ENCODE results near the gene ANKRD49.

Gene ANKRD49

GRCh38 chr11:94525546-94526324 lies 32.0 kb downstream of the ANKRD49 start:
- no CpG with 5 or more reads among the region's 5 CpGs for WGBS (ENCODE audit: insufficient coverage, insufficient read length)
- no peaks in the 10 kb centered on the region for H3K36me3 ChIP-seq (ENCODE audit: control insufficient read depth, insufficient read depth, low read length)
- H3K27me3 ChIP-seq (ENCODE audit: control insufficient read depth, insufficient read depth, low read length), result no peaks in the 10 kb centered on the region
- H3K4me3 ChIP-seq (ENCODE audit: low read length), result no peak overlapping the region
- no peaks in the 10 kb centered on the region for H3K4me1 ChIP-seq (ENCODE audit: control insufficient read depth, insufficient read depth, low read length)
- no peak for DNase-seq (ENCODE audit: low read depth, low spot score)
- no peak overlapping the region for H3K27ac ChIP-seq (ENCODE audit: low read length)
- no peaks in the 10 kb centered on the region for H3K9me3 ChIP-seq (ENCODE audit: control insufficient read depth, insufficient read depth, low read length)

DNA sequence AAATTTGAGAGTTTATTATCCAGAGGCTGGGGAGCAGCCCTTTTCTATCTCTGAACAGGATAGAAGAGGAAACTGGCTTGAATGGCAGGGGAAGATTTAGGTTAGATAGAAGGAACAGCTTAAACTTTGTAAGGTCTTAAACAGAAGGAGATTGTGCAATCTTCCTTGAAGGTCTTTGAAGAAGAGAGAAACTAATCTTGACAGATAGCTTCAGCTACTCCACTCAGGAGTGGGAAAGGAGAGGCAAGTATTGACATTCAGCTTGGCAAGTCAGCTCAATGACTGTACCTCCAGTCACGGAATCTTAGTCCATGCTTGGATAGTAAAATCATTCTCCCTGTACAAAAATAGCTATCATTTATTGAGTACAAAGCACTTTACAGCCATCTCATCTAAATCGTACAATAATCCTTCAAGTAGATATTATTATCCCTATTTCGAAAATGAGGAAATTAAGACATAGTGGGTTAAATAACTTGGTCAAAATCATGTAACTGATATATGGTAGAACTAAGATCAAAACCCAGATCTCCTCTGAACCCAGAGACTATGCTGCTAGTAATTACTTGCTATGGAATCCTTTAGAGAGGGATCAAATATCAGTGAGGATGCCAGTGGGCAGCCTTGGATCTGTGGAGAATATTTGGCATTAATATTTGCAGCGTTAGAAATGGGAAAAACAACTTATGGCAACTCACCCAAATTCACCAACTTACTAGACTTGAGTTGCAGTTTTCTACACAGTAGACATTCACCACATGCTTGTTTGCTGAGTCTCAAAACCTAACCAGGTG lies 33.1 kb downstream of the ANKRD49 start:
- Histone ChIP-seq H3K27me3 (ENCODE audit: control insufficient read depth, insufficient read depth, low read length) (no peaks in the 10 kb centered on the region), H3K9me3 (ENCODE audit: control insufficient read depth, insufficient read depth, low read length) (no peaks in the 10 kb centered on the region), H3K36me3 (ENCODE audit: control insufficient read depth, insufficient read depth, low read length) (no peaks in the 10 kb centered on the region), H3K4me3 (ENCODE audit: low read length) (no peak overlapping the region), H3K4me1 (ENCODE audit: control insufficient read depth, insufficient read depth, low read length) (no peaks in the 10 kb centered on the region), H3K27ac (ENCODE audit: low read length) (no peak overlapping the region)
- no CpG with 5 or more reads among the region's 4 CpGs for WGBS (ENCODE audit: insufficient coverage, insufficient read length)
- DNase-seq (ENCODE audit: low read depth, low spot score), result no peak

DNA sequence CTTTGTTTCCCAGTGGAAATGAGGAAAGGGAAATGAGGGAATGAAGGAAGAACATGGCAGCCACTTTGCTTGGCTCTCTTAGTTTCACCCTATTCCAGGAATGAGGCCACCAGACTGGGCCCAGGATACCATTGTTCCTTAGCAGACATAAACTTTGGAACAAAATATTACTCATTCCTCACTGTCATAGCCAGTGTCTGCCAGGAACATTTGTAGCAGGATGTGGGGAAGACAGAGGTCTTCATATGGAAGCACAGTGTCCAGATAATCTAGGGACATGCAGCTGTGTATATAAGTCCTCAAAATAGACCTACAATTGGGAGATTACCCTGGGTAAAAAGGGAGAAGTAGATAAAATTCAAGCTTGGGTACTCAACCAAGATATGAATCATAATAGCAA lies 34.8 kb downstream of the ANKRD49 start:
- no peaks in the 10 kb centered on the region for H3K27me3 ChIP-seq (ENCODE audit: control insufficient read depth, insufficient read depth, low read length)
- DNase-seq (ENCODE audit: low read depth, low spot score), result no peak
- no peaks in the 10 kb centered on the region for H3K36me3 ChIP-seq (ENCODE audit: control insufficient read depth, insufficient read depth, low read length)
- H3K27ac ChIP-seq (ENCODE audit: low read length), result no peak overlapping the region
- no peaks in the 10 kb centered on the region for H3K9me3 ChIP-seq (ENCODE audit: control insufficient read depth, insufficient read depth, low read length)
- no peak overlapping the region for H3K4me3 ChIP-seq (ENCODE audit: low read length)
- no peaks in the 10 kb centered on the region for H3K4me1 ChIP-seq (ENCODE audit: control insufficient read depth, insufficient read depth, low read length)

DNA sequence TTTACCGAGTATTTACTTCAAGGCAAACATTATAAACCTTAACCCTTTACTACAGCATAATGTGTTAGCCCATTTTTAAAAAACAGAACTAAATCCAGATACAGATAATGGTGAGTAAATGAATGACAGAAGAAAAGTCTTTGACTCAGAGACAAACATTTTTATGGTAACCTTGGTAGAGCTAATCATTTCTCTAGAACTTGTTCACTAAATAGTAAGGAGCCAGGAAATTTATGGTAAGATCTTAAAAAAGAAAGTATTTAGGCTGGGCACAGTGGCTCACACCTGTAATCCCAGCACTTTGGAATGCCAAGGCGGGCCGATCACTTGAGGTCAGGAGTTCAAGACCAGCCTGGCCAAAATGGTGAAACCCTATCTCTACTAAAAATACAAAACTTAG lies 38.4 kb downstream of the ANKRD49 start:
- no peak for DNase-seq (ENCODE audit: low read depth, low spot score)
- Histone ChIP-seq H3K27ac (ENCODE audit: low read length) (no peak overlapping the region), H3K4me1 (ENCODE audit: control insufficient read depth, insufficient read depth, low read length) (no peaks in the 10 kb centered on the region), H3K36me3 (ENCODE audit: control insufficient read depth, insufficient read depth, low read length) (no peaks in the 10 kb centered on the region), H3K9me3 (ENCODE audit: control insufficient read depth, insufficient read depth, low read length) (no peaks in the 10 kb centered on the region), H3K4me3 (ENCODE audit: low read length) (no peak overlapping the region), H3K27me3 (ENCODE audit: control insufficient read depth, insufficient read depth, low read length) (no peaks in the 10 kb centered on the region)
- no CpG with 5 or more reads among the region's 3 CpGs for WGBS (ENCODE audit: insufficient coverage, insufficient read length)

DNA sequence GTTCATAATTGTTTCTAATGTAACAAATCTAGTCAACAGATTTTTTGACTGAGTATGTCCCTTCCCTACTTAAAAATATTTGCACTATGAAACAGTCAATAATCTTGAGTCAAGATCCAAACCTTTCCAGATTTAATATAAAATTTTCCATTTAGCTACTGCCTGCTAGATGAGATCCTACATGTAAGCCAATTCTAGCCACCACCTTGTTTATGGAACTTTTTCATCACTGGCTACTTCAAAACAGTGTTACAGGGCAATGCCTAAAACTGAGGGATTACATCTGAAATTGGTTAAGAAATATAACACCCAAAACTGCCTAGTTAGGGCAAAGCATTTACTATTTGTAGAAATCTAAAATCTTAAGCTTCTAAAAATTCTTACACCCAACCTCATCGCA lies 39.4 kb downstream of the ANKRD49 start:
- no peaks in the 10 kb centered on the region for H3K9me3 ChIP-seq (ENCODE audit: control insufficient read depth, insufficient read depth, low read length)
- DNase-seq (ENCODE audit: low read depth, low spot score), result no peak
- H3K36me3 ChIP-seq (ENCODE audit: control insufficient read depth, insufficient read depth, low read length), result no peaks in the 10 kb centered on the region
- H3K27me3 ChIP-seq (ENCODE audit: control insufficient read depth, insufficient read depth, low read length), result no peaks in the 10 kb centered on the region
- H3K4me3 ChIP-seq (ENCODE audit: low read length), result no peak overlapping the region
- WGBS (ENCODE audit: insufficient coverage, insufficient read length), result no CpG with 5 or more reads among the region's 1 CpG
- H3K4me1 ChIP-seq (ENCODE audit: control insufficient read depth, insufficient read depth, low read length), result no peaks in the 10 kb centered on the region
- no peak overlapping the region for H3K27ac ChIP-seq (ENCODE audit: low read length)

DNA sequence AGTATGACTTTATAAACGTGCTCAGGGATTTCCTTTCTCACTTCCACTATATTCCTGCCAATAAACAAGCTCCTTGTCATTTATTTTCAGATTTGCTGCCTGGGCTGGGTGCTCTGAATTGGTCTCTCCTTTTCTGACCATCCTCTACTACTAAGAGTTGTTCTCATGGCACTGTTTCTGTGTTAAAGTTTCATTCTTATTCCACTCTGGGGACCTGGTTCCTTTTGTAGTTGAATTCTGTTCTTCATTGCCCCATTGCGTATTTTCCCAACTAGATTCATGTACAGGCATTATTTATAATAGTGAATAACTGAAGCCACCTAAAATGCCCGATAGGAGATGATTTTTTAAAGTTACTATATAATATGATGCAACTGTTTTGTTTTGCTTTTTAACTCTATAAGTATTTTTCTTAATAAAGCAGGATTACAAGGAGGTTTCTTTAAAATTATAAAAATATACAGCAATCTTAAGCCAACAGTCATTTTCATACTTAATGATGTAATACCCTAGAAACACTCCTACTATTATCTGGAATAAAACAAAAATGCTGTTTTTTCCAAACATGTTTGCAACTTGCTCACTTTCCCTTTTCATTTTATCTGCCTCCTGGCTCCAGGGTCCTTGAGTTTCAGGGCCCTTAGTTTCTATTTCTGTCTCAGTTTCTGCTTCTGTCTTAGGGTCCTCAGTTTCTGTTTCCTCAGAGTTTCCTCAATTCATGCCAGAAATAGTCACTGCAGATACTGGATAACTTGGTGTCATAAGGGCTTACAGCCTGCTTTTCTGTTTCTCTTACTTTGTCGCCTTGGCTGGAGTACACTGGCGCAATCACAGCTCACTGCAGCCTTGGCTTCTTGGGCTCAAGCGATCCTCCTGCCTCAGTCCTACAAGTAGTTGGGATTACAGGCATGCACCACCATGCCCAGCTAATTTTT lies 40.2 kb downstream of the ANKRD49 start:
- Histone ChIP-seq H3K4me1 (ENCODE audit: control insufficient read depth, insufficient read depth, low read length) (no peaks in the 10 kb centered on the region), H3K4me3 (ENCODE audit: low read length) (no peak overlapping the region), H3K9me3 (ENCODE audit: control insufficient read depth, insufficient read depth, low read length) (no peaks in the 10 kb centered on the region), H3K27me3 (ENCODE audit: control insufficient read depth, insufficient read depth, low read length) (no peaks in the 10 kb centered on the region), H3K27ac (ENCODE audit: low read length) (no peak overlapping the region), H3K36me3 (ENCODE audit: control insufficient read depth, insufficient read depth, low read length) (no peaks in the 10 kb centered on the region)
- no CpG with 5 or more reads among the region's 6 CpGs for WGBS (ENCODE audit: insufficient coverage, insufficient read length)
- no peak for DNase-seq (ENCODE audit: low read depth, low spot score)

DNA sequence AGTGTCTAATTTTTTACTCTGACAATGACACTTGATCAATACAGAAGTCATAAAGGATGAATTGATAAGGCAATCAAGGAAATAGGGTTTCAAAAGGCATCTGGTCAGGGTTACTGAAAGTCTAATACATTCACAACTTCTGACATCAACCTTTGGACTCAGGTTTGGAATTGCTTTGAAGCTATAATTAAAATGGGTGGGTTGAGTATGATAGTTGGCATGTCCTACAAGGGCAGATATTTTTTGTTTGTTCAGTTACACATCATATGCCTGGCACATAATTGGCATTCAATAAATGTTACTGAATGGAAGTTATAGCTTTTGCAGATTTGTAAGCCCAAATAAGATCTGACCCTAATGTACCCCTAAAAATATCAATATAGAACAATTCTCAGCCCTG lies 42.6 kb downstream of the ANKRD49 start:
- H3K9me3 ChIP-seq (ENCODE audit: control insufficient read depth, insufficient read depth, low read length), result no peaks in the 10 kb centered on the region
- no peak overlapping the region for H3K27ac ChIP-seq (ENCODE audit: low read length)
- H3K4me3 ChIP-seq (ENCODE audit: low read length), result no peak overlapping the region
- no peaks in the 10 kb centered on the region for H3K4me1 ChIP-seq (ENCODE audit: control insufficient read depth, insufficient read depth, low read length)
- H3K36me3 ChIP-seq (ENCODE audit: control insufficient read depth, insufficient read depth, low read length), result no peaks in the 10 kb centered on the region
- no peak for DNase-seq (ENCODE audit: low read depth, low spot score)
- H3K27me3 ChIP-seq (ENCODE audit: control insufficient read depth, insufficient read depth, low read length), result no peaks in the 10 kb centered on the region

GRCh38 chr11:94537031-94537600 lies 43.3 kb downstream of the ANKRD49 start:
- DNase-seq (ENCODE audit: low read depth, low spot score), result no peak
- Histone ChIP-seq H3K27ac (ENCODE audit: low read length) (no peak overlapping the region), H3K27me3 (ENCODE audit: control insufficient read depth, insufficient read depth, low read length) (no peaks in the 10 kb centered on the region), H3K9me3 (ENCODE audit: control insufficient read depth, insufficient read depth, low read length) (no peaks in the 10 kb centered on the region), H3K4me1 (ENCODE audit: control insufficient read depth, insufficient read depth, low read length) (no peaks in the 10 kb centered on the region), H3K4me3 (ENCODE audit: low read length) (no peak overlapping the region), H3K36me3 (ENCODE audit: control insufficient read depth, insufficient read depth, low read length) (no peaks in the 10 kb centered on the region)
- WGBS (ENCODE audit: insufficient coverage, insufficient read length), result no CpG with 5 or more reads among the region's 3 CpGs

- no peaks in the 10 kb centered on the region for H3K4me1 ChIP-seq (ENCODE audit: control insufficient read depth, insufficient read depth, low read length)
- WGBS (ENCODE audit: insufficient coverage, insufficient read length), result no CpG with 5 or more reads among the region's 1 CpG
- no peaks in the 10 kb centered on the region for H3K36me3 ChIP-seq (ENCODE audit: control insufficient read depth, insufficient read depth, low read length)
- no peak for DNase-seq (ENCODE audit: low read depth, low spot score)
- no peak overlapping the region for H3K4me3 ChIP-seq (ENCODE audit: low read length)
- no peak overlapping the region for H3K27ac ChIP-seq (ENCODE audit: low read length)
- no peaks in the 10 kb centered on the region for H3K27me3 ChIP-seq (ENCODE audit: control insufficient read depth, insufficient read depth, low read length)
- H3K9me3 ChIP-seq (ENCODE audit: control insufficient read depth, insufficient read depth, low read length), result no peaks in the 10 kb centered on the region
These were observed 45.6 kb downstream of the ANKRD49 start for GRCh38 chr11:94539420-94539819.

Measured in iPS DF 6.9 (cell line).